Measurements from ENCODE around the gene CDC42.
"Not testable (repeated sequence)": the region's sequence is repeated elsewhere in the genome, so short reads cannot be mapped to it uniquely, and the experiment has no call there.

CDC42 gene

DNA sequence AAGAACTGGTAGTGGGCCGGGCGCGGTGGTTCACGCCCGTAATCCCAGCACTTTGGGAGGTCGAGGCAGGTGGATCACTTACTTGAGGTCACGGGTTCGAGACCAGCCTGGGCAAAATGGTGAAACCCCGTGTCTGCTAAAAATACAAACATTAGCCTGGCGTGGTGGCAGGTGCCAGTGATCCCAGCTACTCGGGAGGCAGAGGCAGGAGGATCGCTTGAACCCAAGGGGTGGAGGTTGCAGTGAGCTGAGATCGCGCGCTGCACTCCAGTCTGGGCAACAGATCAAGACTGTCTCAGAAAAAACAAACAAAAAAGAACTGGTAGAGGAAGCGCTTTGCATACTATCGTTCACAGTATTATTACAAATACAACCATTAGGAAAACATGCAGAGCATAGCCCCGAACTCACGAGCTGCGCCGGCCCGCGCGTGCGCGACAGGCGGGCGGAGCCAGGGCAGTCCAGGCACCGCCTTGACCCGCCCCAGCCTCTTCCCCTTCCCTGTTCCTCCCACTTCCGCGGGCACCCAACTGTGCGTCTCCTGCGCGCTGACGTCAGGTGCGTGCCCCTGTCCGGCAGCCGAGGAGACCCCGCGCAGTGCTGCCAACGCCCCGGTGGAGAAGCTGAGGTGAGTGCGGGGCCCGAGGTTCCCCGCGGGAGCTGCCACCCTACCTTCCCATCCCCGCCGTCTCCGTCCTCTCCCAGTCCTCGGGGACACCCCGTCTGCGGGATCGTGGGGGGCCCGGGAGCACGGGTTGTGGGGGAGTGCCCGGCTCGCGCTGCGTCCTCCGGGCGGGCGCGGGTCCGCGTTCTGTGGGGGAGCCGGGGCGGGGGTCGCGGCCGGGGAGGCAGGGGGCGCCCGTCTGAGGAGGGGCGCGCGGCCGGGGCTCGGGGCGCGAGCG lies at the start of gene CDC42:
TSS of gene CDC42 (plus strand) at position 595 of the 902 bp plus-strand sequence. CDS start 25,770 bp downstream, outside the sequence.
- DNase-seq (ENCODE audit: low spot score) = peak; percentile 93
- in situ Hi-C loops (cut with MboI; ENCODE audit: low pct_unique_long_range_greater_than_20kb, low sequenced_read_pairs, unreplicated experiment) = no loop called here
- TF ChIP-seq, protein P1, sequence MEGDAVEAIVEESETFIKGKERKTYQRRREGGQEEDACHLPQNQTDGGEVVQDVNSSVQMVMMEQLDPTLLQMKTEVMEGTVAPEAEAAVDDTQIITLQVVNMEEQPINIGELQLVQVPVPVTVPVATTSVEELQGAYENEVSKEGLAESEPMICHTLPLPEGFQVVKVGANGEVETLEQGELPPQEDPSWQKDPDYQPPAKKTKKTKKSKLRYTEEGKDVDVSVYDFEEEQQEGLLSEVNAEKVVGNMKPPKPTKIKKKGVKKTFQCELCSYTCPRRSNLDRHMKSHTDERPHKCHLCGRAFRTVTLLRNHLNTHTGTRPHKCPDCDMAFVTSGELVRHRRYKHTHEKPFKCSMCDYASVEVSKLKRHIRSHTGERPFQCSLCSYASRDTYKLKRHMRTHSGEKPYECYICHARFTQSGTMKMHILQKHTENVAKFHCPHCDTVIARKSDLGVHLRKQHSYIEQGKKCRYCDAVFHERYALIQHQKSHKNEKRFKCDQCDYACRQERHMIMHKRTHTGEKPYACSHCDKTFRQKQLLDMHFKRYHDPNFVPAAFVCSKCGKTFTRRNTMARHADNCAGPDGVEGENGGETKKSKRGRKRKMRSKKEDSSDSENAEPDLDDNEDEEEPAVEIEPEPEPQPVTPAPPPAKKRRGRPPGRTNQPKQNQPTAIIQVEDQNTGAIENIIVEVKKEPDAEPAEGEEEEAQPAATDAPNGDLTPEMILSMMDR (IDR thresholded peaks at IDR 0.05; ENCODE audit: extremely low read depth, insufficient read depth, missing control alignments) = no peak

DNA sequence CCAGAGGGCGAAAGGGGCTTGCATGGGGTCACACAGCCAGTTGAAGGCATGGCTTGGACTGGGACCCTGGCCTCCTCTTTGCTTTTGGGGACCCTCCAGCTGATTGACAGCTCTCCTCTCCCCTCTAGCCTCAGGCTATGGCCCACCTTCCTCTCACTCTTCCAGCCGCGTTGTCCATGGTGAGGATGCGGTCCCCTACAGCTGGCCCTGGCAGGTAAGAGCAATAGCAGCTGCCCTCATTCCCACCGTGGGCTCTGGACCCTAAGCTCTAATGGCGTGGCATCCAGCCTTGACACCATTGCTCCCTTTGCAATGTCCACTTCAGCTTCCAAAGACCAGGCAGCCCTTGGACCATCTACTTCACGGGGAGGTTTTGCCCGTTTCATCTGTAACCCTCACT lies 49.6 kb upstream of the CDC42 start:
- in situ Hi-C loops (cut with MboI; ENCODE audit: low pct_unique_long_range_greater_than_20kb, low sequenced_read_pairs, unreplicated experiment) = not testable (repeated sequence)

DNA sequence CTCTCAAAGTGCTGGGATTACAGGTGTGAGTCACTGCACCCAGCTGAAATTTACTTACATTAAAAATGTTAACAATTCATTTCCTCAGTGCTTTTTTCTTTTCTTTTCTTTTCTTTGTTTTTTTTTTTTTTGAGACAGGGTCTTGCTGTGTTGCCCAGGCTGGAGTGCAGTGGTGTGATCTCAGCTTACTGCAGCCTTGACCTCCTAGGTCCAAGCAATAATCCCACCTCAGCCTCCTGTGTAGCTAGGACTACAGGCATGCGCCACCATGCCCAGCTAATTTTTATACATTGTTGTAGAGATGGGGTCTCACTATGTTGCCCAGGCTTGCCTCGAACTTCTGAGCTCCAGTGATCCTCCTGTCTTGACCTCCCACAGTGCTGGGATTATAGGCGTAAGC lies 48.5 kb upstream of the CDC42 start:
- DNase-seq (ENCODE audit: low spot score); in situ Hi-C loops (cut with MboI; ENCODE audit: low pct_unique_long_range_greater_than_20kb, low sequenced_read_pairs, unreplicated experiment): not testable (repeated sequence)

More for the DNA sequence above, 49.6 kb upstream of the CDC42 start:
- not testable (repeated sequence) for DNase-seq (ENCODE audit: low spot score)

GRCh38 chr1:22005261-22006149 lies 47.0 kb upstream of the CDC42 start:
- in situ Hi-C loops (cut with MboI; ENCODE audit: low pct_unique_long_range_greater_than_20kb, low sequenced_read_pairs, unreplicated experiment); DNase-seq (ENCODE audit: low spot score): not testable (repeated sequence)
- TF ChIP-seq, protein P1 (IDR thresholded peaks at IDR 0.05; ENCODE audit: extremely low read depth, insufficient read depth, missing control alignments) = peak; percentile 30

GRCh38 chr1:22006736-22007135 lies 45.8 kb upstream of the CDC42 start:
- DNase-seq (ENCODE audit: low spot score); in situ Hi-C loops (cut with MboI; ENCODE audit: low pct_unique_long_range_greater_than_20kb, low sequenced_read_pairs, unreplicated experiment): not testable (repeated sequence)

DNA sequence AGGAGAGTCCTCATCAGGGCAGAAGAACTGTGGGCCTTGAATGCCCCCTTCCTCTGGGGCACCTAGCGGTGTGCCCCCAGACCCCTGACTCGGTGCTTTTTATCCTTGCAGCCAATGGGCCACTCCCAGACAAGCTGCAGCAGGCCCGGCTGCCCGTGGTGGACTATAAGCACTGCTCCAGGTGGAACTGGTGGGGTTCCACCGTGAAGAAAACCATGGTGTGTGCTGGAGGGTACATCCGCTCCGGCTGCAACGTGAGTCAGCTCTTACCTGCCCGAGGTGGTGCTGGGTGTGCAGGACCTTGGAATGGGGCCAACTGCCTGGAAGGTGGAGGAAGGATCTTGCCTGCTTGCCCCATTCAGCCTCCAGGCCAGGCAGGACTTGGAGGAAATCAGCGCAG lies 45.2 kb upstream of the CDC42 start:
- in situ Hi-C loops (cut with MboI; ENCODE audit: low pct_unique_long_range_greater_than_20kb, low sequenced_read_pairs, unreplicated experiment) = not testable (repeated sequence)

GRCh38 chr1:22009566-22009965 lies 42.9 kb upstream of the CDC42 start:
- in situ Hi-C loops (cut with MboI; ENCODE audit: low pct_unique_long_range_greater_than_20kb, low sequenced_read_pairs, unreplicated experiment); DNase-seq (ENCODE audit: low spot score): not testable (repeated sequence)

More for the DNA sequence above, 45.2 kb upstream of the CDC42 start:
- DNase-seq (ENCODE audit: low spot score) = not testable (repeated sequence)

DNA sequence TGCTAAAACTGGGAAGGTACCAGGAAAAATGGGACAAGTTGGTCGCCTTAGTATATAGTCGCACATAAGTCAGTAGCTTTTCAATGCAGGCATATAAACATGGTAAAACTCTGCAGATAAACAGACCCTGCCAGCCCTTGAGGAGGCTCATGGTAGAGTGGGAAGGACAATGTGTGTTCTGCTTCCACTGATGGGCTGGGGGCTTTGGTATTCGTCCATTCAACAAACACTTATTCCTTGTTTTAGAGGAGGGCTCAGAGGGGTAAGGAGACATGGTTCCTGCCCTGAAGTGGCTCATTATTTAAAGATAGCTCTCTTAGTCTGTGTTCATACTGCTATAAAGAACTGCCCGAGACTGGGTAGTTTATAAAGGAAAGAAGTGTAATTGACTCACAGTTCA lies 39.8 kb upstream of the CDC42 start:
- in situ Hi-C loops (cut with MboI; ENCODE audit: low pct_unique_long_range_greater_than_20kb, low sequenced_read_pairs, unreplicated experiment); DNase-seq (ENCODE audit: low spot score): not testable (repeated sequence)

DNA sequence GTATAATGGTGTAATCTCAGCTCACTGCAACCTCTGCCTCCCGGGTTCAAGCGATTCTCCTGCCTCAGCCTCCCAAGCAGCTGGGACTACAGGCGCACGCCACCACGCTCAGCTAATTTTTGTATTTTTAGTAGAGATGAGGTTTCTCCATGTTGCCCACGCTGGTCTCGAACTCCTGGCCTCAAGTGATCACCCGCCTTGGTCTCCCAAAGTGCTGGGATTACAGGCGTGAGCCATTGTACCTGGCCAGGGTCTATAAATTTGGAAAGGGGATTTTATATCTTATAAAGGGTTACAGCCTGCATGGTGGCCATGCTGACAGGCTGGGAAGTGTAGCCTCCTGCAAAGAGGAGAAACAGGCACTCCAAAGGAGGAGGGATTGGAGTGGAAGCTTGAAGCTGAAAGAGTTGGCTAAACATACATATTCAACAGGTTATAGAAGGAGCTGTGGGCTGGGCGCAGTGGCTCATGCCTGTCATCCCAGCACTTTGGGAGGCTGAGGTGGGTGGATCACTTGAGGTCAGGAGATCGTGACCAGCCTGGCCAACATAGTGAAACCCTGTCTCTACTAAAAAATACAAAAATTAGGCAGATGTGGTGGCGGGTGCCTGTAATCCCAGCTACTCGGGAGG lies 37.8 kb upstream of the CDC42 start:
- DNase-seq (ENCODE audit: low spot score); in situ Hi-C loops (cut with MboI; ENCODE audit: low pct_unique_long_range_greater_than_20kb, low sequenced_read_pairs, unreplicated experiment): not testable (repeated sequence)

Measured in GM13977 (cell line).